Pons (tissue), 1 donor: ENCODE results near the gene CLDN8.

Experiments
- DNase-seq: peaks from one replicate; pipeline ENCODE4 v3.0.0-alpha.2; 2016; ENCODE audit warnings: low spot score

Gene CLDN8

GRCh38 chr21:30206551-30207251 is 9.2 kb downstream of the CLDN8 start:
- DNase-seq = no peak

GRCh38 chr21:30200000-30200399 is 15.9 kb downstream of the CLDN8 start:
- DNase-seq = no peak

- DNase-seq = peak; percentile 55
These were observed 21.1 kb downstream of the CLDN8 start for GRCh38 chr21:30194701-30195299.

- no peak for DNase-seq
These were observed 22.7 kb downstream of the CLDN8 start for GRCh38 chr21:30193201-30193600.

- DNase-seq = no peak
These were observed 25.3 kb downstream of the CLDN8 start for GRCh38 chr21:30190554-30190953.

GRCh38 chr21:30189773-30190172 is 26.1 kb downstream of the CLDN8 start:
- DNase-seq = peak; percentile 7

GRCh38 chr21:30186242-30186641 is 29.7 kb downstream of the CLDN8 start:
- no peak for DNase-seq

- DNase-seq = no peak
These were observed 47.8 kb downstream of the CLDN8 start for GRCh38 chr21:30168086-30168485.

- DNase-seq = no peak
These were observed 49.2 kb downstream of the CLDN8 start, which contains the start of gene CLDN17 for GRCh38 chr21:30166705-30167104. Gene CLDN17 (minus strand): TSS chr21:30166805. CDS start chr21:30166617, 188 bp downstream.

- no peak for DNase-seq
These were observed 49.7 kb downstream of the CLDN8 start for GRCh38 chr21:30166171-30166570.

GRCh38 chr21:30164796-30165195 is 51.1 kb downstream of the CLDN8 start:
- DNase-seq = no peak
